ENCODE data around the gene HNRNPUL2. TPM values are rescaled to one million over a fixed set of nuclear protein-coding genes. Genes with fewer than 3 reads are reported as not detected.

Gene HNRNPUL2
- total and polyA plus RNA-seq, 9 of the 15 experiments (the other 6 are each of a cell fraction or from before 2014, with no cell fraction given) = 0.89 to 44.3 (median 15.2) TPM

- no peak for TF ChIP-seq CBX2 (IDR thresholded peaks at IDR 0.05; ENCODE audit: insufficient read depth, low read length, poor library complexity, severe bottlenecking)
Measured at GRCh38 chr11:62678770-62679696, 48.2 kb downstream of the HNRNPUL2 start, which contains the start of gene UBXN1 (continued).

DNA sequence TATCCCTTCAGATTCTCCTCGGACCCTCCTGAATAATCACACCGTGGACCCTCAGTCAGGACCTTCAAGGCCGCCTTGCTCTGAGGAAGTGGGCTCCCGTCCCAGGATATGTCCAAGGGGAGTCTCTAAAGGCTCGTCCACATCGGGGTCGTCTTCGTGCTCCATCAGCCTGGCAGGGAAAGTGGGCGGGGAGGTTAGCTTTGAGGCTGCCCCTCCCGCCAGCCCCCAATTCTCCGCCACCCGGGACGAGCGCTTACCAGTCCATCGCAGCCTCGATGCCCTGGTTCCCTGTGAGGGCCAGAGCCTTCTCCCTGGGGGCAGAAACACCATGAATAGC, 48.9 kb downstream of the HNRNPUL2 start:
- peaks cover 43% of the 10 kb centered on the region for H3K36me3 ChIP-seq (ENCODE audit: control insufficient read depth, insufficient read depth, low read length)
- in situ Hi-C loops (cut with MboI) (no loop called here), intact Hi-C loops (cut with micrococcal nuclease) (no loop called here)
- H4K20me1 ChIP-seq (replicated peaks; ENCODE audit: control insufficient read depth, insufficient read depth, low read length) = no peaks in the 10 kb centered on the region
- H2AFZ ChIP-seq (ENCODE audit: low read depth, low read length) = peak overlapping the region; percentile 99
- peaks cover 31 to 50% of the 10 kb centered on the region in 2 experiments; a peak in 4 of 5 replicates for H3K4me1 ChIP-seq (replicated peaks in 1 of 2; ENCODE audit: control insufficient read depth in 2 of 2, insufficient read depth in 2 of 2, low read length in 2 of 2)
- H3K4me2 ChIP-seq (ENCODE audit: insufficient read depth, low read length) = peak overlapping the region; percentile 83
- no TSS peak for BruUV-seq (replicated peaks)
- peak overlapping the region; percentile 80 for H3K27ac ChIP-seq (ENCODE audit: extremely low read depth, low read depth, low read length)
- DNase-seq (ENCODE audit: extremely low read depth in 1 of 4, low spot score in 3 of 4) (no peak), ATAC-seq (no peak; the same call in 2 of the 3 replicates), FAIRE-seq (no peak)
- peak overlapping the region; percentile 81 for H3K4me3 ChIP-seq
- H3K9me1 ChIP-seq (ENCODE audit: control insufficient read depth, insufficient read depth, low read length) = no peaks in the 10 kb centered on the region
- no peaks in the 10 kb centered on the region for H3K9me3 ChIP-seq (replicated peaks; ENCODE audit: control insufficient read depth, insufficient read depth, low read depth, low read length)
- H3K9ac ChIP-seq (ENCODE audit: insufficient read depth in 1 of 2, low read depth in 2 of 2, low read length in 2 of 2) = peak overlapping the region; percentile 85 to 99
- ChIA-PET CTCF (ENCODE audit: low intra/inter-chr PET ratio) (no interaction called here), POLR2A (interaction anchor here (0.6 to 2.7 kb wide), 8 partner anchors 11 to 163 kb away, joined by 3 to 13 read pairs (median 4); partner anchors contain the start of genes BSCL2, C11orf98, CSKMT and EEF1G)
- no peaks in the 10 kb centered on the region for H3K27me3 ChIP-seq (ENCODE audit: control insufficient read depth in 2 of 2, insufficient read depth in 2 of 2, low read length in 2 of 2)
- TF ChIP-seq ZNF224 (CRISPR knock-in tag; IDR thresholded peaks at IDR 0.05) (0 out of 2 replicates have a peak, but pooled peaks have one; percentile 3), ZNF184 (CRISPR knock-in tag; IDR thresholded peaks at IDR 0.05) (no peak)
- TF ChIP-seq, protein P1, sequence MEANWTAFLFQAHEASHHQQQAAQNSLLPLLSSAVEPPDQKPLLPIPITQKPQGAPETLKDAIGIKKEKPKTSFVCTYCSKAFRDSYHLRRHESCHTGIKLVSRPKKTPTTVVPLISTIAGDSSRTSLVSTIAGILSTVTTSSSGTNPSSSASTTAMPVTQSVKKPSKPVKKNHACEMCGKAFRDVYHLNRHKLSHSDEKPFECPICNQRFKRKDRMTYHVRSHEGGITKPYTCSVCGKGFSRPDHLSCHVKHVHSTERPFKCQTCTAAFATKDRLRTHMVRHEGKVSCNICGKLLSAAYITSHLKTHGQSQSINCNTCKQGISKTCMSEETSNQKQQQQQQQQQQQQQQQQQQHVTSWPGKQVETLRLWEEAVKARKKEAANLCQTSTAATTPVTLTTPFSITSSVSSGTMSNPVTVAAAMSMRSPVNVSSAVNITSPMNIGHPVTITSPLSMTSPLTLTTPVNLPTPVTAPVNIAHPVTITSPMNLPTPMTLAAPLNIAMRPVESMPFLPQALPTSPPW (CRISPR knock-in tag; IDR thresholded peaks at IDR 0.05) = peak; percentile 20; the same call in 1 of the 2 replicates
- H3K79me2 ChIP-seq (ENCODE audit: control insufficient read depth, insufficient read depth, low read length) = peaks cover 46% of the 10 kb centered on the region
- under 1% methylated on average over 13 of the region's 16 CpGs for WGBS (ENCODE audit: insufficient coverage, low coverage, missing lambda C conversion rate)
